ENCODE data around the gene TFF1.

TFF1 gene

GRCh38 chr21:42319851-42320572, 46.3 kb downstream of the TFF1 start:
- H2AFZ ChIP-seq (ENCODE audit: low read depth, low read length) = no peak overlapping the region
- H3K27me3 ChIP-seq (ENCODE audit: low read depth, low read length) = peaks cover 12% of the 10 kb centered on the region
- H4K20me1 ChIP-seq (ENCODE audit: insufficient read depth, low read length) = no peaks in the 10 kb centered on the region
- H3K27ac ChIP-seq (ENCODE audit: low read length) = no peak overlapping the region
- no peaks in the 10 kb centered on the region for H3K4me1 ChIP-seq (ENCODE audit: low read length)
- no peak overlapping the region for H3K9ac ChIP-seq (ENCODE audit: low read length)
- H3K79me2 ChIP-seq (ENCODE audit: low read length) = no peaks in the 10 kb centered on the region
- no peaks in the 10 kb centered on the region for H3K36me3 ChIP-seq (replicated peaks; ENCODE audit: low read depth, low read length)
- no peak overlapping the region for H3K4me2 ChIP-seq (ENCODE audit: low read length)
- H3K9me3 ChIP-seq (ENCODE audit: insufficient read depth, low read length) = no peaks in the 10 kb centered on the region
- H3K4me3 ChIP-seq (ENCODE audit: low read length) = no peak overlapping the region
- TF ChIP-seq EZH2phosphoT487 (IDR thresholded peaks at IDR 0.05; ENCODE audit: low read depth) (no peak), CTCF (IDR thresholded peaks at IDR 0.05; ENCODE audit: low read depth, low read length) (no peak)

- no peaks in the 10 kb centered on the region for H3K36me3 ChIP-seq (replicated peaks; ENCODE audit: low read depth, low read length)
- H2AFZ ChIP-seq (ENCODE audit: low read depth, low read length) = no peak overlapping the region
- peaks cover 15% of the 10 kb centered on the region for H3K27me3 ChIP-seq (ENCODE audit: low read depth, low read length)
- no peak overlapping the region for H3K4me2 ChIP-seq (ENCODE audit: low read length)
- H3K79me2 ChIP-seq (ENCODE audit: low read length) = no peaks in the 10 kb centered on the region
- no peak for TF ChIP-seq CTCF (IDR thresholded peaks at IDR 0.05; ENCODE audit: low read depth, low read length)
- no peak for TF ChIP-seq EZH2phosphoT487 (IDR thresholded peaks at IDR 0.05; ENCODE audit: low read depth)
- no peaks in the 10 kb centered on the region for H3K9me3 ChIP-seq (ENCODE audit: insufficient read depth, low read length)
- H3K4me1 ChIP-seq (ENCODE audit: low read length) = no peaks in the 10 kb centered on the region
- H3K9ac ChIP-seq (ENCODE audit: low read length) = no peak overlapping the region
- H4K20me1 ChIP-seq (ENCODE audit: insufficient read depth, low read length) = no peaks in the 10 kb centered on the region
- no peak overlapping the region for H3K4me3 ChIP-seq (ENCODE audit: low read length)
- H3K27ac ChIP-seq (ENCODE audit: low read length) = no peak overlapping the region
Measured at GRCh38 chr21:42319376-42319775, 47.0 kb downstream of the TFF1 start.

GRCh38 chr21:42317826-42318746, 48.2 kb downstream of the TFF1 start:
- Histone ChIP-seq H4K20me1 (ENCODE audit: insufficient read depth, low read length) (no peaks in the 10 kb centered on the region), H3K27ac (ENCODE audit: low read length) (no peak overlapping the region), H3K79me2 (ENCODE audit: low read length) (no peaks in the 10 kb centered on the region), H3K36me3 (replicated peaks; ENCODE audit: low read depth, low read length) (no peaks in the 10 kb centered on the region), H3K4me1 (ENCODE audit: low read length) (no peaks in the 10 kb centered on the region), H3K9ac (ENCODE audit: low read length) (no peak overlapping the region), H3K27me3 (ENCODE audit: low read depth, low read length) (peaks cover 11% of the 10 kb centered on the region), H2AFZ (ENCODE audit: low read depth, low read length) (no peak overlapping the region), H3K4me2 (ENCODE audit: low read length) (no peak overlapping the region), H3K9me3 (ENCODE audit: insufficient read depth, low read length) (no peaks in the 10 kb centered on the region), H3K4me3 (ENCODE audit: low read length) (no peak overlapping the region)
- TF ChIP-seq CTCF (IDR thresholded peaks at IDR 0.05; ENCODE audit: low read depth, low read length) (no peak), EZH2phosphoT487 (IDR thresholded peaks at IDR 0.05; ENCODE audit: low read depth) (no peak)

- H3K36me3 ChIP-seq (replicated peaks; ENCODE audit: low read depth, low read length) = no peaks in the 10 kb centered on the region
- H3K4me2 ChIP-seq (ENCODE audit: low read length) = no peak overlapping the region
- H2AFZ ChIP-seq (ENCODE audit: low read depth, low read length) = no peak overlapping the region
- no peaks in the 10 kb centered on the region for H3K9me3 ChIP-seq (ENCODE audit: insufficient read depth, low read length)
- H3K27ac ChIP-seq (ENCODE audit: low read length) = no peak overlapping the region
- TF ChIP-seq EZH2phosphoT487 (IDR thresholded peaks at IDR 0.05; ENCODE audit: low read depth) (no peak), CTCF (IDR thresholded peaks at IDR 0.05; ENCODE audit: low read depth, low read length) (no peak)
- H3K4me3 ChIP-seq (ENCODE audit: low read length) = no peak overlapping the region
- peaks cover 7% of the 10 kb centered on the region for H3K27me3 ChIP-seq (ENCODE audit: low read depth, low read length)
- H3K79me2 ChIP-seq (ENCODE audit: low read length) = no peaks in the 10 kb centered on the region
- no peak overlapping the region for H3K9ac ChIP-seq (ENCODE audit: low read length)
- H4K20me1 ChIP-seq (ENCODE audit: insufficient read depth, low read length) = no peaks in the 10 kb centered on the region
- H3K4me1 ChIP-seq (ENCODE audit: low read length) = no peaks in the 10 kb centered on the region
Measured at GRCh38 chr21:42317341-42317741, 49.0 kb downstream of the TFF1 start.

All from OCI-LY3 (cell line).